Measurements from ENCODE around the gene EFNA5.
A peak's percentile ranks its signal among the peaks of the same experiment; 100 is the strongest.
"Not testable (repeated sequence)": the region's sequence is repeated elsewhere in the genome, so short reads cannot be mapped to it uniquely, and the experiment has no call there.

The EFNA5 gene

DNA sequence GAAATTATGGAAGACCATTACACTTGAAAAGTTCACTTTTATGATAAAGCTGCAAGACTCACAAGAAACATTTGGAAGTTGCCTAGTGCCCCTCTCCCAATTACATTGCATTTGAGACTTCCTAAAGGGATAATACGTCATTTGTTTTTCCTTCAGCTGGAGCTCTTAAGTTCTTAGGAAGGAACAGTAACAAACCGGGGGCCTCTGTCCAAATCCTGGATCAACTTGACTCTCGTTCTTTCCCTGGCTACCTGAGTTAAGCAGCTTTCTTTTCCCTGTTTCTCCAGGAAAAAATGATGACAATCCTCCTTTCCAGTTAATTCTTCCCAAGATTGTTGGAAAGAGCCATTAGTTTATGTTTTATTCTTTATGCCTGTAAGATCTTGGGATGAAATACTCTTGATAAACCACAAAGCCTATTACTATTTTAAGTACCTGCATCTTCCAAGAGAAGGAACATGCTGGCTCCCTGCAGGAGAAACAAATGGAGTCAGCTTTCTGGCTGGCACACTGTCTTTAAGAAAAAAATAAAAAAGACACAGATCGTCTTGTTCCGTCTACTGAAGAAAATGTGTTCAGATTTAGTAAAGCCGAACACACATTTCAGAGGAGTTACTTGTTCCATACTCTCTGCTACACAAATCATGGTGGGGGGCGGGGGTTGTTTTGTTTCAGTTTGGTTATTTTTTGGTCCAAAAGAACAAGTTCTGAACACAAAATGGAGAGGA, 297.9 kb downstream of the EFNA5 start:
- Histone ChIP-seq H3K27ac (peak overlapping the region in 1 of 21 experiments; percentile 2), H3K4me3 (no peak overlapping the region)

DNA sequence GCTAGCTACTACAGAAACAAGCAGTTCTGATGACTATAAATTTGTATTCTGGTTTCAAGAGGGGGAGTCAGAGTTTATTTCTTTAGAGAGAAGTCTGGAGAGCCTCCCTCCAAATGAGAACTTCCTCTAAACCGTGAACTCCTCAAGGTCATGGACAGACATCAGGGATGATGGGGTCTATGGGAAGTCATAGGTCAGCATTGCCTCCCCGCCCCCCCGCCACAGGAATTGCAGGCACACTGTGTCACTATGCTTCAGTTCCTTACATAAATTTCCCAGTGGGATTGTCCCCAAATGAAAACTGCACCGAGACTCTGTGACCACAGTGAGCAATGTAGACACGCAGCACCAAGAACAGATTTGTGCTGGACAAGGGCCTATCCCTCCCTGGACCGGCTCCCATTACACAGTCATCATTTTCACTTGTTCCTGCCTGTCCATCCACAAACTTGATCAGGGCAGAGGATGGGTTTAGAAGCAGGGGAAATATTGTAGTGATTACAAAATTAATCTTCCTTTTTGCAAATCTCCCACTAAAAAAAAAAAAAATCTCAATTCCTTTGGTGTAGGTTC, 300.3 kb downstream of the EFNA5 start:
- Histone ChIP-seq H3K27ac (no peak overlapping the region), H3K4me3 (no peak overlapping the region)

DNA sequence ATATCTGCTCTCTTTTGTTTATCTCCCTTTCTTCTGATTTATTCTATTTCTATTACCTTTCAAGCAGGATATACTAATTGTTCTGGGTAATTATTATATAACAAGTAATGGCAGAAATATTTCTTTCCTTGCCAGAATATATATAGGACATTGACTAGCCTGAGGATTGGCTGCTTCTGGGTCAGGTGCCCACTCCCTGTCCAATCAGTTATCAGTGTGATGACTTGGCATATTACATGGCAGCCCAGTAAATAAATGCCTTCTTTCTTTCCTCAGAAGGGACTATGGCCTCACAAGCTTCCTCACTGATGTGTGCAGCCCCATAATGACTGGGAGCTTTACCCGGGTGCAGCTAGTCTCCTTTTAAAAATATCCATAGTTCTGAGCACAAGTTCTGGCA, 301.1 kb downstream of the EFNA5 start:
- H3K4me3 ChIP-seq: no peak overlapping the region
- no peak overlapping the region for H3K27ac ChIP-seq

DNA sequence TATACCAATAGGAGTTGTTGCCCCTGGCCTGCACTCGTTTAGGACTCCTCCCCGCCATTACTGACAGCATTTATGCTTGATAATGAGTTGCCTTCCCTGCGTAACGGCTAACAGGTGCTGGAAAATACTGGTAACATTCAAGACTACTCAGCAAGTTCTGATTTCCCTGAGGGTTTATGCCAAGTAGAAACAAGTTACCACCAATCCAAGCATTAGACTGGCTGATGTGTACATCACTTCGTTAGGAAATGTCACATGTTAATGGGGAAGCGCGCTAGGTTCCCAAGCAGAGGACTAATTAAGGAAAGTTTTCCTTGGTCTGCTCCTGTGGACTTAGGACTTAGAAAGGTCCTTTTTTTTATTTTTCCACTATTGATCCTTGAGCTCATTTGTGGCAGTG, 302.1 kb downstream of the EFNA5 start:
- peak overlapping the region in 1 of 21 experiments; percentile 25 for H3K27ac ChIP-seq
- H3K4me3 ChIP-seq: no peak overlapping the region

DNA sequence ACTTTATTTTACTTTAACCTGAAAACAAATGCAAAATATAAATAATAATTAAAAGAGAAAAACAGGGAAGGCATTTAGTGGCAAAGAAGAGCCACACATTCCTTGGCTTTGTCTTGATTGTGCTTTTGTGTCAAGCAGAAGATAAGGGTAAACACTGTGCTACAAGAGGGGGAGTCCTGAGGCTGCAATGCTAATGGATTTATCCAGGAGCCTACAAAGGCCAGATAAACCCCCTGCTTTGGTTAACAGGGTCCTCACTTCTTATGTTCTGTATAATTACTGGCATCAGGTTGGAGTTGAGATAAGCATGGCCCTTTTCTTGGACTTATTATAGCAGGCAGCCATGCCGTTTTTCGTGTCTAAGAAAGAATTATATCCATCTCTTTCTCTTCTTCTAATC, 302.8 kb downstream of the EFNA5 start:
- Histone ChIP-seq H3K27ac (no peak overlapping the region), H3K4me3 (no peak overlapping the region)

DNA sequence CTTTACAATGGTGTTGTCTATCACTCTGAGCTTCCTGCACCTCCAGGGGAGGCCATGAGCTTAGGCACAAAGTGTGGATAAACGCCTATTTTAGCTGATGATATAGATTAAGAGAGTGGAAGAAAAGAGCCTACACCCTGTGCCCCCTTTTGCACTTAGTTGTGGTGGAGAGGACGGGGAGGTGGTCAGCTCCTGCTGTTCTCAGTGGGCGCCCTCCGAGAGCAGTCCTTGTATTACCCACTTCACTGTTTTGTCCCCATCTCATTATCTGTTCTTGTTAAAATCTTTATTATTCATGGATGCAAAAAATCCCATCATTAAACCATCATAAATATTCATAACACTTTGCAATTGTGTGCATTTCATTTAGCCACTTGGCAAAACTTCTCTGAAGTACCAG, 303.3 kb downstream of the EFNA5 start:
- Histone ChIP-seq H3K27ac (no peak overlapping the region), H3K4me3 (no peak overlapping the region)

DNA sequence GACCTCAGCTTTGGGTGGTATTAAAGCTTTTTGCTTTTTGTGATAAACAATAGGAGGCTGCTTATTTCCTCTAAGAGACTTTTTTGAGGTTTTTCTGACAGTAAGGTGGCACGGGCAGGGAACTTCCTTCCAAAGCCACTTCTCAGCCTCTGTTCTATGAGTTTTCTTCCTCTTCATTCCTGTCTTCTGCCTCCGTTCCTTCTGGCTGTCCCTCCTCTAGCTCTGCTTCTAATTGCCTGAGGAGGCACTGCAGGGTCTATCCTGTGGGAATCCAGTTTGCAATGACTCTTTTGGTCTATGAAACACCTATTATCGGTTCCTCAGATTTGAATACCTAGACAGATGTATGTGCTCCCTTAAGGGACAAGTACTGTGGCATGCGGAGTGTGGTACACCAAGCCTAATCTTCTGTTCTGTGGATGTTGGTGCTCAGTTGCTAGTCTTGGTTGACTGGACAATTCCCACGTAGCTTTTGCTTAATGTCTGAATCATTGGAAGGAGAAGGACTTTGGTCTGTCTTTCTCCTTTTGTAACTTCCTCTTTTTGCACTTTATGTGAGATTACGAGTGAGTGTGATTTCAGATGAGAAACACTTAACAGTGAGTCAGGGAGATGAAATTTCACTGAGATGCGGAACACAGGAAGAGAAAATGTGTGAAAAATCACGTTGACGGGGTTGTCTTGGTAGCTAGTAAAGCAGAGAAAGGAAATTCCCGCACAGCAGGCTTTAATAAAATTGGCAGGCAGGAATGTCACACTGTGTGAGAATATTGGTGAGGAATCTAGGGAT, 305.2 kb downstream of the EFNA5 start:
- no peak overlapping the region for H3K27ac ChIP-seq
- H3K4me3 ChIP-seq: no peak overlapping the region

DNA sequence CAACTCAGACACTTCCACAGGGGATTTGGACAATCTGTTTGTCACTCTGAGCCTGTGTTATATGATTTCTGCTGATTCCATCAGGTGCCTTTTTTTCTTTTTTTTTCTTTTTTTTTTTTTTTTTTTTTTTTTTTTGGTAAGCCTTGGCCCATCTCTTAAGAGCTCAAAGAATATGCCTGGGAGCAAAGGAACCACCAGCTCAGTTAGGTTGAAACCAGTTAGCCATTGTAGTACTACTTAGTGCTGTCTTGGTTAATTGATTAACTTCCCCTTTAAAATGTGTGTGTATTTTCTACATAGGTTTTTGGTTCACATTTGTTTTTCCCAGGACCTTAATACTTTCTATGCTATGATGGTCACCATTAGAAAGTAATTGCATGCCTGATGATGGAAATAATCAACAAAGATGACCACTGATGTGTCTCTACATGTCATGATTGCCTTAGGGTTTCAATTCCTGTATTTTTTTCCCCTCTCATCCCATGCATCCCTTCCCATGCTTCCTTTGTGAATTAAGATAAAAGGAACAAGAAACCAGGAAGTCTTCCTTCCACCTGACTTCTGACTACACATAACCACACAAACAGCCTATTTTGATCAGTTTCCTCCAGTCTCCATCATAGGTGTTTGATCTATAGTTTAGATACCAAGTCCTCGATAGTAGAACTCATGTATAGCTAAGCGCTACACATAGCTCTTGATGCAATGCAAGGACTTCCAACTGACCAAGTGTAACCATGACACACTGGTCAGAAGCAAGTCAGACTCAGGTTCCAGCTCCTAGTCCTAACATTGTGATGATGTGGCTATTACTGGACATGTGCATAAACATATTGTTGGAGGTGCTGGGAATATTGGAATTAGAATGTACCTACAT, 306.1 kb downstream of the EFNA5 start:
- Histone ChIP-seq H3K4me3 (no peak overlapping the region), H3K27ac (no peak overlapping the region)

DNA sequence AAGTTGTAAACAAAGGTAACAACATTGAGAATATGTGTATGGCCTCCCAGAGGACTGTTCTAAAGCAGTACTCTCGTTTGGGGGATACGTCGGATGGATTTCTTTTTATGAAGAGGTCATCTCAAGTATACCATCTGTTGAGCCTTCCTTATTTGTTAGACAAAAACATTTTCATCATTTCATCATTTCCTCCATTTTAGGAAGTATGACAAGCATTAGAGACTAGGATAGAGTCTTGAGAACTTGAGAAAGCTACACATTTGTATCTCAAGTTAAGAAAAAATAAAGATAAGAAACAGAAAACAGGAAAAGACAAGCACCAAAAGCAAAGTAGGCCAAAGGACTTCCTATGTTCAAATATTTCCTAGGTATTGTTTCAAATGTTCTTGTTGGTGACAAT, 307.0 kb downstream of the EFNA5 start:
- Histone ChIP-seq H3K4me3 (no peak overlapping the region), H3K27ac (no peak overlapping the region)

DNA sequence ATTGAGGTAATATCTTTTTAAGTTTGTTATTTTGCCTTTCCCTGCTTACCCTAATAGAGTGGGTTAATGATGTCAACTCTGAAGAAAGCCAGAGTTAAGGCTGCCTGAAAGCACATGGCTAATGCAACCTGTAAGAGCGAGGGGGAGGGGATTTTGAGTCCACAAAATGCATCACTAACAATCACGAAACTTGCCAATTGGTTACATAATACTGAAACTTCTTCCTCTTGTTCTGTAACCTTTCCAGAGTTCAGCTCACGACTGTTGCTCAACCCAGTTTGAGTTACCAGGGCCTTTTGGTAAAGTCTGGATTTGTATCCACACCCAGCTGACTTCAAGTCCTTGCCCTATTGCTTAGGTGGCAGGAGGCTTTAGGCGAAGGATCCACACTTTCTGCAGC, 308.8 kb downstream of the EFNA5 start:
- H3K27ac ChIP-seq: peak overlapping the region in 1 of 21 experiments; percentile 40
- H3K4me3 ChIP-seq: no peak overlapping the region

DNA sequence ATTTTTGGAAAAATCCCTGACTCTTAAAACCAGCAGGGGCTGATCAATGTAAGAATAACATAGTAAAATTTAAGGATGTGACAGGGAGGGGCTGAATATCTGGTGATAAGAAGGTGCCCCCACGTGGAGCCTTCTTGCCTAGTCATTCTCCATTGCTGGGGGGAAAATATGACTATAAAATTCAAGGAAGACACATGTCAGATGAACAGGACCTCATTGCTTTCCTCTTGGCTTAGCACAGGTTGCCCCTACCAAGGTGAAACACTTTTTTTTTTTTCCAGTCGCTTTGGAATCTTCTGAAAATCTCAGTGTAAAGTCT, 310.9 kb downstream of the EFNA5 start:
- H3K27ac ChIP-seq: no peak overlapping the region
- no peak overlapping the region for H3K4me3 ChIP-seq

DNA sequence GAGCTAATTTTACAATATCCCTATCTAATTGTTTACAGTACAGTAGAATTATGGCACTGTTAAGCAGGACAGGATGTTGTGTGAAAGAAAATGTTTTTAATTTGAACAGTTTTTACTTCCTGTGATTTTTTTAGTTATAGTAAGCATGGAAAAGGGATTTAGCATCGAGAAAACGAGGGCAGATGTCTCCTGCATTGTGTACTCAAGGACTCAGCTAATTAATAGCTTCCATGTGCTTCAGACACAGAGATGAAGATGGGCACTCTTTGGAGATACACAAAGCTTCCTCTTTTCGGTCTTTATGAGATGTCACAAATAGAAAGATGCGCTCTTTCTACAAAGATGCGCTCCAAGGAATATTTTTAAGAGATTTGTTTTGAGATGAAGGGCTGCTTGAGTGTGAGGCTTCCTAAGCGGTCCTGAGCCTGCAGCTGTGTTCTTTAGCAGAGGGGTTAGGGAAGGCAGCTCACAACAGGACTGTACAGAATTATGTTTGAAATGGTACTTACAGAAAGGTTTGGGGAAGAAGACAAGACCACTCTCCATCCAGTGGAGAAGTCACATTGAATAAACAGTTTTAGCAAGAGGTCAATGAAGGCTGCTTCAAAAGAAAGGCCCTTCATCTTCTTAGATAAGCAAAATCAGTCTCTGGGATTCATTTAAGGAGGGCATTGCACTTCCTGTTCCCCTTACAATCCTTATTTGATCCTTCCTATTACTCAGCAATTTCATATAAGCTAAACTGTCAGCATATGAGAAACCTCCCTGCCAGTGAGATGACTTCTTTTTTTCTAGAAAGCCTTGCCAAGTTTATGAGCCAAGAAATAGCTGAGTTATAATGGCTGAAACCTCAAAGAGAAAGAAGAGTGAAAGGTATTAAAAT, 311.5 kb downstream of the EFNA5 start:
- H3K27ac ChIP-seq: peak overlapping the region in 1 of 21 experiments; percentile 22
- H3K4me3 ChIP-seq: no peak overlapping the region

DNA sequence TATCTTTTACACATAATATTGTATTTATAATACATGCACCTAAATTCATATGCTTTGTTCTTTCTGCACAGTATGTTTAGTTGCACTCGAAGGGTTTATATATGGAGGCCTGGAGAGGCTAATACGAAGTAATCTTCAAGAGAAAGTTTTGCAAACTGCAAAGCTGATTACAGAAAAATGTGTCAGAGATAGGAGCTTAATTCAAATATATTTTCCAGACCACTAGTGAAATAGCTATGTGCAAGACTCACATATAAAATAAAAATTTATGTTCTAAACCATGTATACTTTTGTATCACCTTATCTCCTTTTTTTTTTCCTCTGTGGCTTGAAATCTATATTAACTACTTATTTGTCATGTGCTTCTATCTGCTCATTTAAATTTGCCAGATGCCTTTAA, 313.8 kb downstream of the EFNA5 start:
- Histone ChIP-seq H3K4me3 (no peak overlapping the region), H3K27ac (no peak overlapping the region)

DNA sequence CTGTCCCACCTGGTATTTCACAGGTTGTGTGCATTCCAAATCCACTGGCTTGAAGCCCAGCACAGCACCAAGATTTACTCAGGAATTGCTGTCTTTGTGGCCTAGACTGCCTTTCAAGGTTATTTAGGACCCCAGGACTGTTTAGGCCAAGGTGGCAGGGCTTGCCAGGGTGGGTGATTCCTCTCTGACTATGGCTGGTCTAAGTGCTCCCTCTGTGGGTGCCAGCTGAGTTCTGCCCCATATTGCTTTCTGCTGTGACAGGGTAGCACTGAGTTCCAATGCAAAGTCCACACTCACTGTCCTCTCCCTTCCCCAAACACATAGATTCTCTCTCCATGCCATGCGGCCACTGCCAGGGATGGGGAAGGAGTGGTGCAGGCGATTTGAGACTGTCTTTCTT, 318.2 kb downstream of the EFNA5 start:
- Histone ChIP-seq H3K27ac (no peak overlapping the region), H3K4me3 (no peak overlapping the region)

DNA sequence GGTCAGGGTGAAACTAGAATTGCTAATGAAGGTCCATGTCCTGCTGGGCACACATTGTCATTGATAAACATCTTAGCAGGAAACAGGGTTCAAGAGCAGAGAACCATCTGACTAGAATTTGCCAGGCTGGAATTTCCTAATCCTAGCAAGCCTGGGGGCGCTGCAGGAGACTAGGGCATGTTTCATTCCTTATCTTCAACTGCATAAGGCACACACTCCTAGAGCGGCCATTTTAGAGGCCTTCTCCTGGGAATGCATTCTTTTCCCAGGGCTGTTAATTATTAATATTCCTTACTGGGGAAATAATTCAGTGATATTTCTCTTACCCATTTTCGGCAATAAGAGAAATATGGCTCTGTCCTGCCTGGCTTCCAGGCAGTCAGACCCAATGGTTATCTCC, 324.2 kb downstream of the EFNA5 start:
- H3K4me3 ChIP-seq, H3K27ac ChIP-seq: not testable (repeated sequence)

DNA sequence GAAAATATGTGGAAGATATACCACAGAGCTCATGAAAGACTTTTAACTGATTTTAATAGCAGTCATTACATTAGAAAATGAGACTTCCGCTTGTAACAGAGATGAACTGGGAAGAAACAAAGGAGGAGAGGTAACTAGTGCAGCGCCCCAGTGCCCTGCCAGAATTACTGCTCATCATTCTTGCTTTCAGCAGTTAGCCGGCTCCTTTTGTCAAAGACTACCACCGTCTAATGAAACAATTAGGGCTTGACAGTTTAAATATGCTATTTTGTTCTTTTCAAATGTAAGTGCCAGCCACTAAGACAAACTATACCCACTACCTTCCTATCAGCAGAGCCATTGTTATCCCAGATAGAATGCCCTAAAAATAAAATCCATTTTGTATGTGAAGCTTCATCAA, 328.4 kb downstream of the EFNA5 start:
- Histone ChIP-seq H3K4me3 (no peak overlapping the region), H3K27ac (no peak overlapping the region)

DNA sequence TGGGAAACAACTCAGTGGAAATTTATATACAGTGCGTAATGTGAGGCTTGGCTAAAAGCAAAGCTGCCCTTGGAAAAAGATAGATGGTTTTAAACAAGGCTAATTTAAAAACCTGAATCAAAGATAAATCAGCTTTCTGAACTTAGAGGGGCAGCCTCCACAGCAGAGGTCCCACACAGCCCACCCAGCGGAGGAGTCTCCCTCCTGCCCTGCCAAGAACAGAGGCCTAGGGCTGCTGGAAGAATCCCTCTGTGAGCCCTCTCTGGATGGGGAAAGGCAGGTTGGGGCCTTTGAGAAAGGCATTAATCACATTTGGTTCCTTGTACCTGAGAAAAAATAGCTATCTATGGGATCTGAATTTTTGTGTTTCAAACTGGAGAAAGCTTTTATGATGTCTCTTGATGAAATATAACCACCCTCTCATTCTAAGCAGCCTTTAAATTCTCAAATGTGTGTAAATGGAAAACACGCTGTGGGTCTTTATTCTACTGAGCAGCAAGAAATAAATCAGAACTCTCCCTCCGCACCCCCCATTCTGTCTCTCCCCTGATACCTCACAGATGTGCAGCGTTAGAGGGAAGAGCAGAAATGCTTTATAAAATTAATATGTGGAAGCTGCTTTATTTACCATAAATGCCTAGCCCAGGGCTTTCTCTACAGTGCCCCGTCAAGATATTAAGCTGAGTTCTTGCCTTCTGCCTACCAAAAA, 329.2 kb downstream of the EFNA5 start:
- Histone ChIP-seq H3K27ac (no peak overlapping the region), H3K4me3 (no peak overlapping the region)

DNA sequence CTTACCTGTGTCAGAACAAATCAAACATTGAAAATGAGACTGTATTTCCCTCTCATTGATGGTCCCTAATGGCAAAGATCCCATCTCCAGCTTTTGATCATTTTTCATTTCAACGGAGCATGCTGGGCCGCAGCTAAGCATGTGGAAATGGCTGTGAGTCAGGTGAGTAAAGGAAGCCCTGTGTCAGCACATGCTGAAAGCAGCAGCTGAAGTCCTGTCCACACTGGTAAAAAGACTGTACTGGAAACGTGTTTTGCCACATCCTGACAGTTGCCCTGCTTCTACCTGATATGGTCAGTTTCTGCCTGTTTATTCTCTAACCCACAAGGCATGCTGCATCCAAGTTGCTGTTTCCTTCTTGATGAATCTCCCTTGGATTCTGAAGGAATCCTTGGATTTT, 330.1 kb downstream of the EFNA5 start:
- H3K4me3 ChIP-seq: no peak overlapping the region
- H3K27ac ChIP-seq: no peak overlapping the region

DNA sequence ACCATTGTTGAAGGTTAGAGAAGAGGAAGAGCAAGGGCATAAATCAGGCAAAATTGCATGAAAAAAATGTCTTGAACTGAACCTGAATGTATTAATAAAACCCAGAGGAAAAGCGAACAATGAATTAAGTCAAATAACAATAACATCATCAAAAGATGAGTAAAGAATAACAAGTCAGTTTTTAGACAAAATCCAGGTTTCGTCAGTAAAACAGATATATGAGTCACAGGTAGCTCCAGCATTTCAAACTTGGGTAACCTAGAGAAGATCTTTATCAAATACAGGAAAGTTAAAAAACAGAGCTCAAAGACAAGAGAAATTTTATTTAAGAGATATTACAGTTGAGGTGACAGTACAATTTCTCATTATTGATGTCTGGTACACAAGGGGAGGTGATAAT, 332.4 kb downstream of the EFNA5 start:
- Histone ChIP-seq H3K4me3 (no peak overlapping the region), H3K27ac (no peak overlapping the region)

Data from skin epidermis (tissue), 12 donors.